ENCODE data around the gene FABP6.

GRCh38 chr5:160237571-160238093 lies 8.3 kb downstream of the FABP6 start:
- TF ChIP-seq POLR2A (IDR thresholded peaks at IDR 0.05) (no peak), POLR2AphosphoS5 (IDR thresholded peaks at IDR 0.05) (no peak)
- TF ChIP-seq, protein P1, sequence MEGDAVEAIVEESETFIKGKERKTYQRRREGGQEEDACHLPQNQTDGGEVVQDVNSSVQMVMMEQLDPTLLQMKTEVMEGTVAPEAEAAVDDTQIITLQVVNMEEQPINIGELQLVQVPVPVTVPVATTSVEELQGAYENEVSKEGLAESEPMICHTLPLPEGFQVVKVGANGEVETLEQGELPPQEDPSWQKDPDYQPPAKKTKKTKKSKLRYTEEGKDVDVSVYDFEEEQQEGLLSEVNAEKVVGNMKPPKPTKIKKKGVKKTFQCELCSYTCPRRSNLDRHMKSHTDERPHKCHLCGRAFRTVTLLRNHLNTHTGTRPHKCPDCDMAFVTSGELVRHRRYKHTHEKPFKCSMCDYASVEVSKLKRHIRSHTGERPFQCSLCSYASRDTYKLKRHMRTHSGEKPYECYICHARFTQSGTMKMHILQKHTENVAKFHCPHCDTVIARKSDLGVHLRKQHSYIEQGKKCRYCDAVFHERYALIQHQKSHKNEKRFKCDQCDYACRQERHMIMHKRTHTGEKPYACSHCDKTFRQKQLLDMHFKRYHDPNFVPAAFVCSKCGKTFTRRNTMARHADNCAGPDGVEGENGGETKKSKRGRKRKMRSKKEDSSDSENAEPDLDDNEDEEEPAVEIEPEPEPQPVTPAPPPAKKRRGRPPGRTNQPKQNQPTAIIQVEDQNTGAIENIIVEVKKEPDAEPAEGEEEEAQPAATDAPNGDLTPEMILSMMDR (IDR thresholded peaks at IDR 0.05): no peak
